Renal pelvis (tissue), 4 donors: ENCODE results near the gene CFC1. TPM values are rescaled to one million over a fixed set of nuclear protein-coding genes. Genes with fewer than 3 reads are reported as not detected.
"Not testable (repeated sequence)": the region's sequence is repeated elsewhere in the genome, so short reads cannot be mapped to it uniquely, and the experiment has no call there.

Experiments used
- DNase-seq: peaks from one replicate; pipeline ENCODE4 v3.0.0-alpha.2; 2013
- polyA plus RNA-seq, 3 donors: library from polyadenylated mRNA; unstranded; fragments of 120-200 nt; gene quantifications; one replicate each; pipeline ENCODE4 v1.2.1, GENCODE V29; 2013; ENCODE audit not compliant: insufficient read length in 3 of 3

CFC1 gene
- polyA plus RNA-seq, 3 donors: not detected

DNA sequence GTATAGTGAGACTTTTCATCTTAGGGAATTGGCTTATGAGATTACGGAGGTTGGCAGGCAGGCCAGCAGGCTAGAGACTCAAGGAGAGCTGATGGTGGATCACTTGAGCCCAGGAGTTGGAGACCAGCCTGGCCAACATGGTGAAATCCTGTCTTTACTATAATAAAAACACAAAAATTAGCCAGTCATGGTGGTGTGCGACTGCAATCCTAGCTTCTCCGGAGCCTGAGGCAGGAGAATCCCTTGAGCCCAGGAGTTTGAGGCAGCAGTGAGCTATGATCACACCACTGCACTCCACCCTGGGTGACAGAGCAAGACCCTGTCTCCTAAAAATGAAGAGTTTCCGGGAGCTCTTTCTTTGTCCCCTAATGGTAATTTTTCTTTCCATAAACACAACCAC, 14.6 kb downstream of the CFC1 start:
- not testable (repeated sequence) for DNase-seq

DNA sequence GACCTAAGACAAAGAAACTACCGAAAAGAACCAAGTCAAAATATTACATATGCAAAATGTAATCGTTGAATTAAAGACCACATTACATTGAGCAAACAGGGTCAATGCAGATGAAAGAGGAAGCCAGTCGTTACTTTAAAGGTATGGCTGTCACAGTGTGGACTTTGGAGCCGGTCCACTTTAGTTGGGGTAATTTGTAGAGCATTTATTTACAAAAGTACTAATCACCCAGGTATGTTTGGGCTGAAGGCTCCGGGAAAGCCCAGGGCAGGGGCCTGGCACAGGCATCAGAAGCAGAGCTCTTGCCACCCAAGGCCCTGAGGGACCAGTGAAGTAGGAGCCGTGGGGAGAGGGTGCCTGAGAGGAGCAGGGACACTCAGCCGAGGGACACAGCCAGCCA, 15.8 kb downstream of the CFC1 start:
- DNase-seq: not testable (repeated sequence)

DNA sequence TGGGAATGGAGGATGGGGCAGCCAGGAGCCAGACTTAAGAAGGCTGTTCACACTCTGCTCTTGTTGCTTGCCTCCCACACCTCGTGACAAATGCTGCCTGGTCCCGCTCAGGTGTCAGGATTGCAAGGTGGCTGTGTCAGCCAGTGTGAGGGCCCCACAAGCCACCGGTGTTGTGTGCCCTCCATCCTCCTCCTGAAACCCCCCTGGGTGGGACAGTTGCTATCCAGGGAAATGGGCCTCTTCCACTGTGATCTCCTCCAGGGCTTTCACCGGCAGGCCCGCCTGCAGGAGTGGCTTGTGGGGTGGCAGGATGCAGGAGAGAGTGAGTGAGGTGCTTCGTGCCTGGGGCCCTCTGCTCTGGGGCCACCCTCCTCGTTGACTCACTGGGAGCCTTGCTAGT, 16.4 kb downstream of the CFC1 start:
- not testable (repeated sequence) for DNase-seq

DNA sequence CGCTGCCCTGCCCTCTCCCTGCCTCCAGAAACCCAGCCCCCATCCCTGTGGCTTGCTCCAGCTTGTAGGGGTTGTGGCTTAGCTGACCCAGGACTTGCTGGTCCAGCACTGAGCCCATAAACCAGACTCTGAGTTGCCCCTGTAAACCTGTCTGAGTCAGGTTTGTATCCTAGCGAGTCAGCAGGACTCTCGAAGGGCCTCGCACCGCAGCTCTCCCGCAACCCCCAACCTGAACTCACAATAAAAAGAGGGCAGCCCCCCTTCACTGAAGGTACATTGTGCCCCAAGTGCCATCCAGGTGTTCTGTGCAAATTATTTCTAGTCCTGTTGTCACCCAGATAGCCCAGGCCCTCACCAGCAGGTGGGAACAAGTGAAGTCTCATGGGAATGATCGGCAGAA, 17.9 kb downstream of the CFC1 start:
- DNase-seq: not testable (repeated sequence)

DNA sequence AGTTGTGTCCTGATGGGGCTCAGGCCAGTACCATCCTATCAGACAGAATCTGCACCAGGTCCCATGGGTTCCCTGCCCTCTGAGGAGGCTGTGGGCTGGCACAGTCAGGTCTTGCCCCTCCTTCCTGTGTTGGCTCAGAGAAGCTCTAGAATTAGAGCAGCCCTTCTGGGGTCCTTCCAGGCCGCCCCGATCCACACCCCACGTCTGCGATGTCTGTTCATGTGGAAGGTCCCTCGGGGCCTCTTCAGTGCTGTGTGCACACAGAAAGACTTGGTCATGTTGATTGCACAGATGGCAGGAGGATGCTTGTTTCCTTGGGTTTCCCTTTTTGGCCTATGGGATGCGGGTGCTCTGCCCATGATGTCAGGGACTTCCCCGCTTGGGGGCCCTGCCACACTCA, 20.3 kb downstream of the CFC1 start:
- not testable (repeated sequence) for DNase-seq

DNA sequence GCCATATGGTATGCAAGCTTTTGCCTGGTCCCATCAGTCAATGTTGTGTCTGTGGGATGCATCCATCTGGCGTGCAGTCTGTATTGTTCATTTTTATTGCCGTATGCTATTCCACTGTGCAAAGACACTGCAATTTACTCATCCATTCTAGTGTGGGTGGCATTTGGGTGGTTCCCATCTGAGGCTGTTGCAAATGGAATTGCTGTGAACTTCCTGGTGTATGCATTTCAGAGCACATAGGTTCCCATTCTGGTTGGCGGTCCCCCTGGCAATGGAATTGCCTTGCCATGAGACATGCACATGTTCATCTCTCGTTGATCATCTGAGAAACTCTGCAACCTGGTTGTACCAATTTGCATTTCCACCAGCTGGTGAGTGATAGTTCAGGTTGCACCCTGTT, 21.8 kb downstream of the CFC1 start:
- DNase-seq: not testable (repeated sequence)

DNA sequence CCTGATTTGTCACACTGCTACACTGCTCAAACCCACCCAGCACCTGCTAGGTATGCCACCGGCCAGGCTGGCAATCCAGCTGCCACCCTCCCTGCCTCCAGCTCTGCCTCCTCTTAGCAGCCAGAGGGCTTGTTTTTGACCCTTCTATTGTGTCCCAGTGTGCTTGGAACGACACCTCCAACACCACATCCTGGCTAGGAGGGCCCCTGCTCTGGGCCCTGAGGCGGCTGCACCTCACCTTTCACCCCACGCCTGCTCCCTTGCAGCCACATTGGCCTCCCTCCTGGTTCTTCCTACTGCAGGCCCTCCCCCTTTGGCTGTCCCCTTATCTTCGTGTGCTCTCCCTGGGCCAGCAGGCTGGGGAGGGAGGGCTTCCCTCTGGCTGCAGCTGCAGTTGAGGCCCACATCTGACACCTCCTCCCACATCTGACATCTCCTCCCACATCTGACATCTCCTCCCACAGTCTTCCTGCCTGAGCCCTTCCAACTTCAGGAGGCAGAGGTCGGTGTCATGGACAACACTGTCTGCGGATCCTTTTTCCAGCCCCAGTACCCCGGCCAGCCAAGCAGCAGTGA, 23.1 kb downstream of the CFC1 start:
- DNase-seq: not testable (repeated sequence)

DNA sequence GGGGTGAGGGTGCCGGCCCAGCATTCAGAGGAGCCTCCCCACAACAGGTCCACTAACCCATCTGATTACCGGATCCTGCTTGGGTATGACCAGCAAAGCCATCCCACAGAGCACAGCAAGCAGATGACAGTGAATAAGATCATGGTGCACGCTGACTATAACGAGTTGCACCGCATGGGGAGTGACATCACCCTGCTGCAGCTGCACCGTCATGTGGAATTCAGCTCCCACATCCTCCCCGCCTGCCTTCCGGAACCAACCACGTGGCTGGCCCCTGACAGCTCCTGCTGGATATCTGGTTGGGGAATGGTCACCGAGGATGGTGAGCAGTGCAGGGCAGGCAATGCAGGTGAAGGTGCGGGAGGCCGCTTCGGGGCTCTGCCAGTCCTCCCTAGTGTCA, 25.1 kb downstream of the CFC1 start:
- not testable (repeated sequence) for DNase-seq

DNA sequence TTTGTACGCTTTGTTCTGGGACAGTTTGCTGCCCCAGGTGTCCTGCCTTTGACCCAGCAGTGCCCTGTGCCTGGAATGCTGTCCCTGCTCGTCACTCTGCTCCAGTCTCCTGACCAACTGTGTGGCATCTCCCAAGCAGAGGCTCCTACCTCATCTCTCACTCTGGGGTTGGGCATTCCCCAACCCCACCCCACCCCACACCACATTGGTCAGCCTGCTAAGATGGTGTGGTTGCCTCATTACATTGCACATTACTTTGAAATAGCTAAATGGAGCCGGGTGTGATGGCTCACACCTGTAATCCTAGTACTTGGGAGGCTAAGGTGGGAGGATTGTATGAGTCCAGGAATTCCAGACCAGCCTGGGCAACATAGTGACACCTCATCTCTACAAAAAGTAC, 27.4 kb downstream of the CFC1 start:
- DNase-seq: not testable (repeated sequence)

DNA sequence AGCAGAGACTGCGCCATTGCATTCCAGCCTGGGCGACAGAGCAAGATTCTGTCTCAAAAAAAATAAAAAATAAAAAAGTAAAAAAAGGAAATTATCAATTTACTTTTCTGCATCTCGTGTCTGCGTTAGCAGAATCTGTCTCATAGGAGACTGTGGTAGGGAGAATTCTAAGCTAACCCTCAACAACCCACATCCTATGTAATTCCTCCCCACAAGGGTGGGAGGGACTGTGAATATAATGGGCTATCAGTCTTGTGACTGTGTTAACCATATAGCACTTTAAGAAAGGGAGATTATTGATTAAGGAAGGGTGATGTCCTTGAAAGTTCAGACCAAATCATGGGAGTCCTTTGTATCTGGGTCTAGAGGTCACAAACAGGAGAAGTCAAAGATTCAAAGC, 33.2 kb downstream of the CFC1 start:
- not testable (repeated sequence) for DNase-seq

DNA sequence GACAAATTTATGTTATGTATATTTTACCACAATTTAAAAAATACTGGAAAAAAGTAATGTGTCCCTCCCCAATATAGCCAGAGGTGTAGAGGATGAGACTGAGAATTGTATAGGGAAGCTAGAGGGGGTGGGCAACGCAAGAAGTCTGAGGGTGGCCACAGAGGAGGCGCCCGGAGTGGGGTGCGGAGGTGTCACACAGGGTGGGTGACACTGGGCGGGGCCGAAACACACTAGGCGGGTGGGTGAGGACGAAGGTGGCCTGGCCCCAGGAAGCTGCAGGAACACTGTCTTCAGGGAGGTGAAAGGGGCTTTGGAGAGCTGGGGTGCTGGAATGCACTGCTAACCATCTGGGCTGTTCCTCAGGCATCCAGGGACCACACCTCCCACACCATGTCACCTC, 42.9 kb downstream of the CFC1 start:
- not testable (repeated sequence) for DNase-seq

DNA sequence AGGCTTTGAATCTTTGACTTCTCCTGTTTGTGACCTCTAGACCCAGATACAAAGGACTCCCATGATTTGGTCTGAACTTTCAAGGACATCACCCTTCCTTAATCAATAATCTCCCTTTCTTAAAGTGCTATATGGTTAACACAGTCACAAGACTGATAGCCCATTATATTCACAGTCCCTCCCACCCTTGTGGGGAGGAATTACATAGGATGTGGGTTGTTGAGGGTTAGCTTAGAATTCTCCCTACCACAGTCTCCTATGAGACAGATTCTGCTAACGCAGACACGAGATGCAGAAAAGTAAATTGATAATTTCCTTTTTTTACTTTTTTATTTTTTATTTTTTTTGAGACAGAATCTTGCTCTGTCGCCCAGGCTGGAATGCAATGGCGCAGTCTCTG, 45.2 kb downstream of the CFC1 start:
- DNase-seq: not testable (repeated sequence)

DNA sequence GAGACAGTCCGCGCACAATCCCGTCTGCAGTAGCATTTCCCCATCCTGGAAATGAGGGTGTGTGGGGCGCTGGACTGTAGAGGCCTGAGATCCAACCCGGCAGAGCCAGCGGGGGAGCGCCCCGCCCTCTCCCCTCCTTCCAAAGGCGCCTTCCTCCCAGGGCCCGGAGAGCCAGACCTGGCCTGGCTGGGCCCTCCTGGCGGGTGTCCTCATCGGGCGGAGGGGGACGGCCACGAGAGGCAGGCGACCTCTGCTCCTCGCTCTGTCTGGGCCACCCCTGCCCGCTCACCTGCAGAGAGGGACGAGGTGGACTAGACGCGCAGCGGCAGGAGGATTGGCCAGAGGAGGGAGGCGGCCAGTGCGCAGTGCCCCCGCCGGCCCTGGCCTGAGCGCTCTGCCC, 49.9 kb downstream of the CFC1 start:
- DNase-seq: not testable (repeated sequence)

DNA sequence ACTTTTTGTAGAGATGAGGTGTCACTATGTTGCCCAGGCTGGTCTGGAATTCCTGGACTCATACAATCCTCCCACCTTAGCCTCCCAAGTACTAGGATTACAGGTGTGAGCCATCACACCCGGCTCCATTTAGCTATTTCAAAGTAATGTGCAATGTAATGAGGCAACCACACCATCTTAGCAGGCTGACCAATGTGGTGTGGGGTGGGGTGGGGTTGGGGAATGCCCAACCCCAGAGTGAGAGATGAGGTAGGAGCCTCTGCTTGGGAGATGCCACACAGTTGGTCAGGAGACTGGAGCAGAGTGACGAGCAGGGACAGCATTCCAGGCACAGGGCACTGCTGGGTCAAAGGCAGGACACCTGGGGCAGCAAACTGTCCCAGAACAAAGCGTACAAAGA, 51.0 kb downstream of the CFC1 start:
- DNase-seq: not testable (repeated sequence)

DNA sequence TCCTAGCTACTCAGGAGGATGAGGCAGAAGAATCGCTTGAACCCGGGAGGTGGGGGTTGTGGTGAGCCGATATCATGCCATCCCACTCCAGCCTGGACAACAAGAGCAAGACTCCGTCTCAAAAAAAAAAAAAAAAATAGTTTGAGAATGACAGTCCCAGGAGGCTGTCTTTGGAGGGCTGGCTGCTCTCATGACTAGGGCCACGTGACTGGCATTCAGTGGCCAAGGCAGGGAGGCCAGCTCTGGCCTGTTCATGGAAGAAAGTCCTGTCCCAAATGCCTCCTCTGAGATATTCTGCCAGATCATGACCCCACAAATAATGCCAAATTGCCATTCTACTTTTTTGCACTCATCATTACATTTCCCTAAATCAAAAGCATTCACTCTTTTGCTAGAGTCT, 54.4 kb downstream of the CFC1 start:
- not testable (repeated sequence) for DNase-seq

DNA sequence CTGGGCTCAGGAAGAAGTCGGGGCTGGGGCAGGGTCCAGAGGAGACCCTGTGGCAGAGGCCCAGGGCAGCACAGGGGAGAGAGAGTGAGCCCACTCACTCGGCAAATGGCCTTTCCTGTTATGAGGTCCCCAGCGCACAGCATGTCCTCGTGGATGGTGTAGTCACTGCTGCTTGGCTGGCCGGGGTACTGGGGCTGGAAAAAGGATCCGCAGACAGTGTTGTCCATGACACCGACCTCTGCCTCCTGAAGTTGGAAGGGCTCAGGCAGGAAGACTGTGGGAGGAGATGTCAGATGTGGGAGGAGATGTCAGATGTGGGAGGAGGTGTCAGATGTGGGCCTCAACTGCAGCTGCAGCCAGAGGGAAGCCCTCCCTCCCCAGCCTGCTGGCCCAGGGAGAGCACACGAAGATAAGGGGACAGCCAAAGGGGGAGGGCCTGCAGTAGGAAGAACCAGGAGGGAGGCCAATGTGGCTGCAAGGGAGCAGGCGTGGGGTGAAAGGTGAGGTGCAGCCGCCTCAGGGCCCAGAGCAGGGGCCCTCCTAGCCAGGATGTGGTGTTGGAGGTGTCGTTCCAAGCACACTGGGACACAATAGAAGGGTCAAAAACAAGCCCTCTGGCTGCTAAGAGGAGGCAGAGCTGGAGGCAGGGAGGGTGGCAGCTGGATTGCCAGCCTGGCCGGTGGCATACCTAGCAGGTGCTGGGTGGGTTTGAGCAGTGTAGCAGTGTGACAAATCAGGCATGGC, 55.4 kb downstream of the CFC1 start:
- not testable (repeated sequence) for DNase-seq

DNA sequence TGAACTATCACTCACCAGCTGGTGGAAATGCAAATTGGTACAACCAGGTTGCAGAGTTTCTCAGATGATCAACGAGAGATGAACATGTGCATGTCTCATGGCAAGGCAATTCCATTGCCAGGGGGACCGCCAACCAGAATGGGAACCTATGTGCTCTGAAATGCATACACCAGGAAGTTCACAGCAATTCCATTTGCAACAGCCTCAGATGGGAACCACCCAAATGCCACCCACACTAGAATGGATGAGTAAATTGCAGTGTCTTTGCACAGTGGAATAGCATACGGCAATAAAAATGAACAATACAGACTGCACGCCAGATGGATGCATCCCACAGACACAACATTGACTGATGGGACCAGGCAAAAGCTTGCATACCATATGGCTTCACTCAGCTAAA, 56.6 kb downstream of the CFC1 start:
- DNase-seq: not testable (repeated sequence)

Other genes starting within 250 kb of the CFC1 start
- 10 to 100 TPM; 29.9 to 42.6 (median 37.0) TPM for gene PTPN18, start 243.5 kb downstream of the CFC1 start, polyA plus RNA-seq
- gene POTEI, start 90.2 kb downstream of the CFC1 start, polyA plus RNA-seq: under 1 TPM; 0.16 to 0.50 (median 0.21) TPM
- not detected for gene CFC1B, start 78.4 kb downstream of the CFC1 start, polyA plus RNA-seq
- gene POTEJ, start 11.9 kb upstream of the CFC1 start, polyA plus RNA-seq: not detected
- gene GPR148, start 129.5 kb upstream of the CFC1 start, polyA plus RNA-seq: not detected
- gene AMER3, start 156.0 kb upstream of the CFC1 start, polyA plus RNA-seq: under 1 TPM in 1 of 3 donors, not detected in 2; 0.03 TPM
- gene ARHGEF4, start 237.3 kb upstream of the CFC1 start, polyA plus RNA-seq: 1 to 10 TPM; 6.5 to 8.4 (median 8.0) TPM